Endothelial cell of umbilical vein (primary cell): ENCODE measurements around the gene TNN. TPM values are rescaled to one million over a fixed set of nuclear protein-coding genes. Genes with fewer than 3 reads are reported as not detected.

Source experiments
- BruUV-seq: library from RNA; stranded (reverse); fragments of 400-500 nt; replicated peaks from 2 replicates; lab custom pipeline; 2021; lab: Mats Ljungman, UMichigan
- CTCF ChIA-PET: fragments of 300-600, 350-600 bp; sonication (Branson Sonifier 250); formaldehyde crosslinking; loops from one replicate; lab custom pipeline; 2021; ENCODE audit warnings: antibody characterized with exemption, inconsistent platforms; lab: Charles Lee
- POLR2A ChIA-PET: fragments of 300-600, 350-600 bp; sonication (Branson Sonifier 250); formaldehyde crosslinking; loops from one replicate; lab custom pipeline; 2021; ENCODE audit warnings: antibody characterized with exemption, inconsistent platforms; lab: Charles Lee
- DNase-seq: peaks from one replicate; pipeline ENCODE4 v3.0.0-alpha.2; 2011; ENCODE audit warnings: low read depth, low spot score
- FAIRE-seq: peaks from 2 replicates; lab custom pipeline; 2011; peaks lifted over from hg19 to GRCh38; lab: Jason Lieb, UNC
- H2AFZ ChIP-seq: 2 replicates; pipeline ENCODE4 v1.6.0; 2012; ENCODE audit warnings: low read depth, low read length, control low read depth, inconsistent platforms
- H3K27ac ChIP-seq: 2 replicates; pipeline ENCODE4 v1.5.1; 2011; ENCODE audit warnings: low read depth, mild to moderate bottlenecking, control low read depth, low read length, moderate library complexity; ENCODE audit not compliant: insufficient read depth
- H3K27me3 ChIP-seq, 2 experiments: 2 replicates each; pipeline versions ENCODE4 v1.6.0 to v1.6.1; 2011; ENCODE audit warnings: low read length in 2 of 2, mixed read lengths in 1 of 2; ENCODE audit not compliant: control insufficient read depth in 2 of 2, insufficient read depth in 2 of 2
- H3K36me3 ChIP-seq, 2 experiments: 2 replicates in 1 of 2; 3 replicates in 1 of 2; pipeline ENCODE4 v1.5.1; 2011; ENCODE audit warnings: low read length in 2 of 2, mild to moderate bottlenecking in 1 of 2, moderate library complexity in 1 of 2; ENCODE audit not compliant: control insufficient read depth in 2 of 2, insufficient read depth in 2 of 2; ENCODE audit errors: extremely low read depth in 1 of 2
- H3K4me1 ChIP-seq: 3 replicates; pipeline ENCODE4 v1.5.1; 2011; ENCODE audit warnings: mild to moderate bottlenecking, low read length; ENCODE audit not compliant: control insufficient read depth, insufficient read depth; ENCODE audit errors: extremely low read depth
- H3K4me2 ChIP-seq: 2 replicates; pipeline ENCODE4 v1.6.1; 2011; ENCODE audit warnings: low read length, control low read depth, mixed read lengths; ENCODE audit not compliant: insufficient read depth
- H3K4me3 ChIP-seq, 3 experiments: fragments of 200-600 bp in 1 of 3; sonication (generic), shearing (Covaris generic) in 1 of 3; replicated peaks in 1 of 3; 2 replicates each; pipeline ENCODE4 v1.5.1; 2011 to 2016; ENCODE audit warnings: control low read depth in 3 of 3, low read length in 3 of 3, mild to moderate bottlenecking in 2 of 3, inconsistent platforms in 1 of 3, low read depth in 1 of 3, moderate library complexity in 1 of 3; ENCODE audit not compliant: insufficient read depth in 1 of 3
- H3K79me2 ChIP-seq: 2 replicates; pipeline ENCODE4 v1.6.0; 2012; ENCODE audit warnings: low read length, inconsistent platforms; ENCODE audit not compliant: control insufficient read depth, insufficient read depth
- H3K9ac ChIP-seq: replicated peaks from 2 replicates; pipeline ENCODE3; 2011; ENCODE audit warnings: low read length, control low read depth; ENCODE audit not compliant: insufficient read depth; ENCODE audit errors: extremely low read depth
- H3K9me1 ChIP-seq: replicated peaks from 3 replicates; pipeline ENCODE4 v1.6.0; 2011; ENCODE audit warnings: mild to moderate bottlenecking, low read length; ENCODE audit not compliant: control insufficient read depth, insufficient read depth; ENCODE audit errors: extremely low read depth
- H3K9me3 ChIP-seq: replicated peaks from 2 replicates; pipeline ENCODE4 v1.5.1; 2012; ENCODE audit warnings: low read length, inconsistent platforms; ENCODE audit not compliant: control insufficient read depth, insufficient read depth
- H4K20me1 ChIP-seq: replicated peaks from 2 replicates; pipeline ENCODE3; 2011; ENCODE audit warnings: mild to moderate bottlenecking, low read length; ENCODE audit not compliant: control insufficient read depth, insufficient read depth; ENCODE audit errors: extremely low read depth
- CTCF ChIP-seq, 2 donors: IDR thresholded peaks; 1 replicate in 1 of 2; 2 replicates in 1 of 2; pipeline ENCODE4 v1.5.1; 2011; ENCODE audit warnings: low read length in 2 of 2, mild to moderate bottlenecking in 2 of 2, moderate library complexity in 2 of 2, control low read depth in 1 of 2, inconsistent platforms in 1 of 2, low read depth in 1 of 2; ENCODE audit not compliant: insufficient read depth in 1 of 2; ENCODE audit errors: extremely low read depth in 1 of 2
- EZH2 ChIP-seq: IDR thresholded peaks from 2 replicates; pipeline ENCODE4 v1.6.1; 2012; ENCODE audit warnings: borderline replicate concordance, low read depth, mild to moderate bottlenecking, moderate library complexity, low read length, inconsistent platforms; ENCODE audit not compliant: severe bottlenecking
- FOS ChIP-seq: IDR thresholded peaks from 2 replicates; pipeline ENCODE4 v1.6.1; 2011; ENCODE audit warnings: mild to moderate bottlenecking, low read length, moderate library complexity, borderline replicate concordance; ENCODE audit not compliant: insufficient read depth
- GATA2 ChIP-seq: IDR thresholded peaks from 2 replicates; pipeline ENCODE4 v1.7.0; 2011; ENCODE audit warnings: low read depth, mild to moderate bottlenecking, moderate library complexity, mixed read lengths, low read length; ENCODE audit not compliant: insufficient read length, insufficient read depth
- JUN ChIP-seq: IDR thresholded peaks from 2 replicates; pipeline ENCODE4 v1.6.1; 2011; ENCODE audit warnings: borderline replicate concordance, low read depth; ENCODE audit not compliant: insufficient read length, insufficient read depth
- MYC ChIP-seq: IDR thresholded peaks from one replicate; pipeline ENCODE4 v1.6.1; 2011; ENCODE audit warnings: mild to moderate bottlenecking, low read depth, low read length
- POLR2A ChIP-seq: IDR thresholded peaks from 2 replicates; pipeline ENCODE4 v1.6.1; 2012; ENCODE audit warnings: low read depth, mild to moderate bottlenecking, control low read depth, low read length
- POLR2AphosphoS5 ChIP-seq: IDR thresholded peaks from 2 replicates; pipeline ENCODE4 v1.6.1; 2012; ENCODE audit warnings: low read depth, mild to moderate bottlenecking, control low read depth, low read length, moderate library complexity; ENCODE audit not compliant: insufficient read depth
- dilution Hi-C: fragments of 300-500 bp; cut with MboI; formaldehyde crosslinking; loops from one replicate; pipeline ENCODE4 v1.15.0; 2019; ENCODE audit warnings: low sequenced_read_pairs; ENCODE audit not compliant: extremely low pct_ligation_motif_present
- intact Hi-C: fragments of 100-400 bp; cut with micrococcal nuclease; formaldehyde crosslinking; loops from one replicate; pipeline ENCODE4 v1.10.0; 2022
- polyA plus RNA-seq, 4 experiments: library from polyadenylated mRNA; depleted of rRNA in 3 of 4; stranded (reverse) in 3 of 4; unstranded in 1 of 4; fragments of >200 nt; gene quantifications; 2 replicates each; pipeline versions ENCODE4 v1.2.1 to v1.2.3, GENCODE V29; 2011 to 2012; ENCODE audit warnings: missing spikeins in 1 of 4
- total RNA-seq: library from RNA; stranded (reverse); gene quantifications from 2 replicates; pipeline ENCODE4 v1.2.3, GENCODE V29; 2021
- TF ChIP-seq, protein P1 (sequence below): IDR thresholded peaks from 2 replicates; pipeline ENCODE4 v1.6.1; 2011; ENCODE audit not compliant: insufficient read depth, insufficient read length

Gene TNN
- total and polyA plus RNA-seq, 2 donors (not counting 3 experiments of a cell fraction or from before 2014, with no cell fraction given): not detected

- Histone ChIP-seq H3K9ac (no peak overlapping the region), H4K20me1 (no peaks in the 10 kb centered on the region), H3K9me3 (no peaks in the 10 kb centered on the region), H3K36me3 (no peaks in the 10 kb centered on the region), H3K4me2 (no peak overlapping the region), H3K9me1 (no peaks in the 10 kb centered on the region), H3K4me1 (no peaks in the 10 kb centered on the region), H3K79me2 (no peaks in the 10 kb centered on the region), H3K4me3 (no peak overlapping the region), H3K27me3 (peaks cover 0 to 2% of the 10 kb centered on the region in 2 experiments), H2AFZ (no peak overlapping the region), H3K27ac (no peak overlapping the region)
- BruUV-seq: no TSS peak
- ChIA-PET CTCF (interaction anchor here (0.7 to 0.8 kb wide), 2 partner anchors 89 to 95 kb away, joined by 3 to 4 read pairs; no protein-coding TSS in a partner anchor), POLR2A (no interaction called here)
- dilution Hi-C loops: no loop called here
- FAIRE-seq (no peak), DNase-seq (no peak)
- TF ChIP-seq CTCF (IDR thresholded peaks at IDR 0.05; ENCODE audit: extremely low read depth in 1 of 2, insufficient read depth in 1 of 2, low read depth in 1 of 2, low read length in 2 of 2) (no peak), MYC (no peak), FOS (no peak), POLR2AphosphoS5 (no peak), GATA2 (no peak), EZH2 (no peak), POLR2A (no peak), JUN (no peak)
- TF ChIP-seq, protein P1, sequence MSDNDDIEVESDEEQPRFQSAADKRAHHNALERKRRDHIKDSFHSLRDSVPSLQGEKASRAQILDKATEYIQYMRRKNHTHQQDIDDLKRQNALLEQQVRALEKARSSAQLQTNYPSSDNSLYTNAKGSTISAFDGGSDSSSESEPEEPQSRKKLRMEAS: no peak
- intact Hi-C loops: no loop called here
Observed at GRCh38 chr1:175035865-175036264, 31.8 kb upstream of the TNN start.
